HL-60/S4 treated with phorbol 12-myristate 13-acetate at 8.2 ng/mL for 4 days and 3 days (cell line): ENCODE results near the gene SFI1.
"Not testable (repeated sequence)": the region's sequence is repeated elsewhere in the genome, so short reads cannot be mapped to it uniquely, and the experiment has no call there.

Experiments used
- in situ Hi-C: fragments of 300-500 bp; cut with MboI; formaldehyde crosslinking; loops from 2 replicates; pipeline ENCODE4 v1.15.0; 2022; ENCODE audit warnings: low sequenced_read_pairs

The SFI1 gene

DNA sequence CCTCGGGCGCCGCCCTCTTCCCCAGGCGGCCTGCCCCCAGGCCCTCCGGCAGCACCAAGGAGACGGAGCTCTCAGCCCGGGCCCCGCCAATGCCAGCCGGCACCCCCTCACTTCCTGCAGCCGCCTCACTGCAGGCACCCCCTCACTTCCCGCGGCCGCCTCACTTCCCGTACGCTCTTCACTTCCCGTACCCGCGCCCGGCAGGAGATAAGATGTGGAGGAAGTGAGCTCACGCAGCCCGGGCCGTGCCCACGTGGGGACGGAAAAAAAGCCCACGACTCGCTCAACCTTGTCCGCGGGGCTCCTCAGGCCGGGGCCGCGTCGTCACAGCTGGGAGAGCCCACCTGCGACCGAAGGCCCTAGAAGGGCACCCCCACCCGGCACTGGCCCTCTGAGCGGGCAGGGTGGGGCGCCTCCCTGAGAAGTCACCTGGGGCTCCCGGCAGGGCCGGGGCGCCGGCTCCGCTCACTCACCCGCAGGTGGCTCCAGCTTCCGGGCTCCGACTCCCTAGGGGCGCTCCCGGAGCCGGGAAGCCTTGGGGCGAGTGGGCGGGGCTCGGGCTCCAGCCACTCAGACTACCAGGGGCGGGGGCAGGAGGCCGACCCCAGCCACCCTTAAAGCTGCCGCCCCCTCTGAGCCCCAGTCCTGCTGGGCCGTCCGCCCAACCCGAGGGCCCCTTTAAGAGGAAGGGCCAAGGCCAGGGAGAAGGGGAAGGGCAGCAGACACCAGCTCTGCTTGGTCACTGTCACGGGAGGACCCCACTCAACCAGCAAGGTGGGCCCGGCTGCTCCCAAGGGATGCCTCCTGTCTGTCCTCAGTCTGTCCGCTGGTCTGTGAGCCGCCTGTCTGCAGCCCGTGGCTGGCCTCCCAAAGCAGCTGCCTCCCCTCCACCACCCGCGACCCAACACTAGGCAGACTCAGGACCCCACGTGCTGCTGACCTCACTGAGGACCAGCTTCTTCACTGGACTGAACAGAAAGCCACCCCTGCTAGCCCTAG lies 134.3 kb downstream of the SFI1 start:
- in situ Hi-C loops = no loop called here

DNA sequence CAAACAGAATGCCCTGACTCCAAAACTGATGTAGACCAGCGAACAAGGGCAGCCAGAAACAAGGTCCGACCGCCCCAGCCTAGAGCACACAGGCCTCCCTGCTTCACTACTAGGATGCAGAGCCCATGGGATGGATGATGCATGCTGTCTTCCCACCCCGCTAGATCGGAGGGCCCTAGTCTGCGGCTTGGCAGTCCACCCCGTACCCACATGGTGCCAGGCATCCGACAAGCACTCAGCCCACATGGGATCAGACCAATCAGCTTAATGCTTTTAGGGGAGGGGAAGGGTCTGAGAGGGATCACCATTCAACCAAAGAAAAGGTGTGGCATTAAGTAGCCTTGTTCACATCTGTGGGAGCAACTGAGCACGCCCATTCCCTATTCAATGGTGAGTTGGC lies 135.1 kb downstream of the SFI1 start:
- in situ Hi-C loops = no loop called here

DNA sequence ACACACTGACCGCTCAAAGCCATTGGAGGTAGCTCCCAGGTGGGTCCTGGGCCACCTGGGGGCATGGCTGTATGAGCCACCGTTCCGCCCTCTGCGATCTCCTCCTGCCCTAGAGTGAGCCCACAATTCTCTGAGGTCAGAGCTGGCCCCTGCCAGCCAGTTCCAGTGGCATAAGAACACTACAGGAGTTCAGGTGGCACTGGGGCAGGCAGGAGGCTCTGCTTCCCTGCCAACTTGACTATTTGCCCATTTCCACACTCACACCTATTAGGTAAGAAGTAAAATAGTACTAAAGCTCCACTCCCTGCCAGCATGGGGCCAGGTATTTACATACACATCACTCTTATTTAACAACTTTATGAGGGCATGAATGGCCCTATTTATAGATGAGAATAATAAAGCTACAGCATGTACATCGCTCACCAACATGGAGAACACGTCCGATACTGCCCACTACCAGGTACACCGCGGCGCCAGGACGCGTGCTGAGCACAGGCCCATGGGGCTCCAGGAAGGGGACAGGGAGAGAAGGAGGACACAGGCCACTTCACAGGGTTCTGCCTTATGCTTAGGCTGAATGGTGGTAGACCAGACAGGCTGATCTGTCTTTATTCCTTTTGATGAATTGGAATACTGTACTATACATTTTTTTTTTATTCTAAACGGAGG lies 139.4 kb downstream of the SFI1 start:
- in situ Hi-C loops = no loop called here

DNA sequence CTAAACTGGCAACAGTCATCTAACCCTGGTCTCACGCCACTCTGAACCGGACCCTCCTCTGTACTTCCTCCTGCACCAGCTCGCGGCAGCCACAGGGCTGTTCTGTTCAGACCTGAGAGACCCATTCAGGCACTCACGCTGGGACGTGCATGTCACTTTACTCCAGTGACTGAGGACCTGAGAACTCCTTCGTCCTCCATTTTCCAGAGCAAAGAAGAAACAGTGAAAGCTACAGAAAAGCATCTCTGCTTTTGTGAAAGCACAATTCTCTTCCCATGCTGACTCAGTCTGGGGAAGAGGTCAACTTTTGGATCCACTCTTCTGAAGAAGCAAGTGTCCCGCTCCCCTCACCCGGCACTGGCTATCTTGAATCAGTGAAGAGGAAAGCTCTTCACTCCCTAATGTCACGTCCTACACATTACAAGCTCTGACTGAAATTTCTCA lies 141.1 kb downstream of the SFI1 start:
- in situ Hi-C loops = no loop called here

- in situ Hi-C loops = no loop called here
Observed at GRCh38 chr22:31637891-31638618, 141.7 kb downstream of the SFI1 start.

- in situ Hi-C loops = no loop called here
Observed at GRCh38 chr22:31639436-31640039, 143.2 kb downstream of the SFI1 start.

DNA sequence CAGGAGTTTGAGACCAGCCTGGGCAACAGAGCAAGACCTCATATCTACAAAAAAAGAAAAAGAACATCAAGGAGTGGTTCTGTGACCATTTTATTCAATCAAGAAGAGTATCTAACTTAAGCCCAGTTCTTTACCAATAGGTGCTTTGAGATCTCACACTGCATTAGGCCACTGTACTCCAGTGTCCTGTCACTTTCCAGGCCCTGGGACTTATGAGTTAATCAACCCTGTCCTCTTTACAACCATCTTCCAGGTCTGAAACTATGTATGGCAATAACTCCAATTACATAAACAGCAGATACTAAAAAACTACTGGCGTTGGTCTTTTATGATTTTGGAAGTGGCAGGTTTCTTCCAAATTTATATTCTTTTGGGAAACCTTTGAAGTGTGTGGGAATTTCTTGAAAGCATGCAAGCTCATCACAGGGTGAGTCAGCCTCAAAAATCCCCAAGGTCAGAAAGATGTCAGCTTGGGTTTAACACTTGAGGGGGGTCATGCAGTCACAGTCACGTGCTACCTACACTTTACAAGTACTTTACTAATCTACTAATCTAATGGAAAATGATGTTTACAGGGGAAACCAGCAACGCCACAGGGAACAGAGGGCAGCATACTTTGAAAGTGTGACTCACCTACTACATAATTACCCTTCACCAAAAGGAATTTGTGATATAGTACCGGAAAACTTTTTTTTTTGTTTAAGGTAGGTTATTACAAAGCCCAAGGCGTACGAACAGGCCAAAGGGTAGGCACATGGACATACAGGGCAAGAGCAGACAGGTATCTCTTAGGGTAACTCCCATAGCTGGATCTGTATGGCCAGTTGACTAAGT lies 150.1 kb downstream of the SFI1 start:
- in situ Hi-C loops = no loop called here

DNA sequence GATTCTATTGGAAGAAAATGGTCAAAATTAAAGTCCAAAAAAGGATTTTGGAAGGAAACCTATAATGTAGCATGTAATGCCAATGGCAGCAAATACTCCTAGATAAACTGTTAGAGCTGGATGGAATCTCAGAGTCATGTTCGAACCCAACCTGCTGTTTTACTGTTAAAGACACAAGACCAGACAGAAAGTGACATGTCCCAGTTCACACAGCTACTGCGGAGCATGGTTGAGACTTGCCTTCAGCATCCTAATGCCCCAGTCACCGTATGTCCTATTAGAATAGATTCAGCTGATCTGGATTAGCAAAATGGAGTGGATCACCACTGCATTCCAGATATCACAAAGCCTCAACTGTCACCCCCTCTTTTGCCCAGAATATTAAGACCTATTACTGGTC lies 150.7 kb downstream of the SFI1 start:
- in situ Hi-C loops = no loop called here

DNA sequence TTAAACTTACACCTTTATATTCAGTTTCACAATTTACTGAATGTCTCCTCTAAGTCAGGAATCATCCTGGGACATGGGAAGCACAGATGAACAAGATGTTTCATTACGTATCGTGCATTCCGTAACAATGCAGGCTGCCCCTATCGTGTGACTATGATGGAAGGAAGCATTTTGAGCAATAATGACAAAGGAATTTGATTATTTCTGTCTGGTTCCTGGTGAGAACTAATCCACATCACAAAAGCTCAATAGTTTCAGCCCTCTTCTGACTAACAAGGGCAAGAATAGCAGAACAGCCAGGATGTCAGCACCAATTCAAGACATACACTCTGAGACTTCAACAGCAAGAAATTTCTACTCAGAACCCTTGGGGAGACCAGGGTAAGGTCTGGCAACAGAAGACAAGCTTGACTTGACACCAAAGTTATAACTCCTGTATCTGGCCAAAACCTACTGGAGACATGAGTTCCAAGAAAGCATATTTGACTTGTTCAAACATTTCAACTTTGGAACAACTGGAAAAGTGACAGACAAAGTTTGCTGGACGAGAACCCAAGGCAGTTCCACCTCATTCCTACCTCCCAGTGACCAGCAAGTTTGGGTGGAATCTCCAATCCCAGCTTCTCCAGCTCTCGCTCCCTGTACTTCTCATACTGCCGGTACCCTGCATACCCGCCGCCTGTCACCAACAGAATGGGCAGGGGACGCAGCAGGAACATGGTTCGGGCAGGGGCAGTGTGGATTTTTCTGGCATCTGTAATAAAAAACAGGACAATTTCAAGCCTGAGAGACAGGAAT lies 151.4 kb downstream of the SFI1 start:
- in situ Hi-C loops = no loop called here

- in situ Hi-C loops = no loop called here
Observed at GRCh38 chr22:31650391-31650790, 154.1 kb downstream of the SFI1 start.

DNA sequence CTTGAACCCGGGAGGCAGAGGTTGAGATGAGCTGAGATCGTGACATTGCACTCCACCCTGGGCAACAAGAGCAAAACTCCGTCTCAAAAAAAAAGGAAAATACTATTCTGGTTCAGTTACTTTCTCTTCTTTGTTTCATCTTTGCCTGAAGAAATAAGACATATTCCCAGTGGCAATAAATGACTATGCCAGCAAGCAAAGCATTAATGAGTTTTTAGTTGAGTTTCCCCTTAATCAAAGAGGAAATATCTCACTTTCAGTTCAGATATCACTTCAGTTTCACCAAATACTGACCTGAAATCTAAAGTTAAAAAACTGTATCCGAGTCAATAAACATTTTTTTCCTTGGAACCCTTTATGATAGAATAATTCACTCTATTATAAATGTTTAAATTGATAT lies 155.3 kb downstream of the SFI1 start:
- in situ Hi-C loops = no loop called here

DNA sequence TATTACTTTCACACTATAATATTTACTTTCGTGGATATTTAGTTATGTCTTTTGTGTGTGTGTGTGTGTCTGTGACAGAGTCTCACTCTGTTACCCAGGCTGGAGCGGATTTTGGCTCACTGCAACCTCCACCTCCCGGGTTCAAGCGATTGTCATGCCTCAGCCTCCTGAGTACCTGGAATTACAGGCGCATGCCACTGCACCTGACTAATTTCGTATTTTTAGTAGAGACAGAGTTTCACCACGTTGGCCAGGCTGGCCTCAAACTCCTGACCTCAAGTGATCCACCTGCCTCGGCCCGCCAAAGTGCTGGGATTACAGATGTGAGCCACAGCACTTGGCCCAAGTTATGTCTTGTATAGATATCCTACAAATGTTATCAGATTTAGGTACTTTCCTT lies 155.8 kb downstream of the SFI1 start:
- in situ Hi-C loops = no loop called here

DNA sequence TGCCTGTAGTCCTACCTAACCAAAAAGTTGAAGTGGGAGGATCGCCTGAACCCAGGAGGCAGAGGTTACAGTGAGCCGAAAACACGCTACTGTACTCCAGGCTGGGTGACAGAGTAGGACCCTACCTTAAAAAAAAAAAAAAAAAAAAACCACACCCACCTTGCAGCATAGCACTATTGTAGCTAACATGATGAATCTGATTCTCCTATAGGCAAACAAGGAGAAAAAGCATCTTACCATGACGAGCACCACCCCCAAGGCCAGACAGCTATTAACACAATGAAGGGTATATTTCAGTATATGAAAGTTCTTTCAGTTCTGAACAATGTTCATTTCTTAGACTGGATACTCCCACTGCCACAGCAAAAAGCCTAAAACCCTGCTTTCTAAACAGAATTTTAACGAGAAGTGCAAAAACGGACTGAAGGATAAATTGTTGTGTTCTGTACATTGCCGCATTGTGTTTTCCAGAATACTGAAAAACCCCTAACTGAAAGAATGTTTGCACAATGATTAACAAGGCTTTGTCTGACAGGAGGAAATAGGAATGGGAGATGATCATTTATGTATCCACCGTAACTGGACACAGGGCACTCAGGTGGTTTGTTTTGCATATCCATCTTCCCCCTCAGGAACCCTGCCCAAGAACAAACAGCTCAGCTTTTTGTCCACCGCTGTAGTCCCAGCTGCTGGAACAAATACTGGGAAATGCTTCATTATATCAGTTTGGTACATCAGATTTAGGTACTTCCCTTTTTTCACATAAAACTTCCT lies 156.8 kb downstream of the SFI1 start:
- in situ Hi-C loops = no loop called here

- in situ Hi-C loops = no loop called here
Observed at GRCh38 chr22:31653944-31654343, 157.6 kb downstream of the SFI1 start.

GRCh38 chr22:31654408-31654807 lies 158.1 kb downstream of the SFI1 start:
- in situ Hi-C loops = no loop called here

DNA sequence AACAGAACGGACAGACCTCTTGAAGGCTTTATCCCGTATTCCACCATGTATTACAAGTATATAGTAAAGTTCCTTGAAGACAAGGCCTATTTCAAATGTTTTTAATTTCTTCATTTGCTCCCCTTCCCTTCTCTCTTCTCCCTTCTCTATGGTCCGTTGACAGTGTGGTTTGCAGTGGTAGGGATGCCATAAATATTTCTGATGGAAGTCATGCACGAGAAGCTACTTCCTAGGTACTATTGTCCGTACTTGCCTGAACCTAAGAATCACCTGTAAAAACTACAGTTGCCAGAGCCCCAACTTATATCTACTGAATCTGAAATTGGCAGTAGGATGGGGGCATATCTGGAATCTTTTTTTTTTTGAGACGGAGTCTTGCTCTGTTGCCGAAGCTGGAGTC lies 162.9 kb downstream of the SFI1 start:
- in situ Hi-C loops = no loop called here

DNA sequence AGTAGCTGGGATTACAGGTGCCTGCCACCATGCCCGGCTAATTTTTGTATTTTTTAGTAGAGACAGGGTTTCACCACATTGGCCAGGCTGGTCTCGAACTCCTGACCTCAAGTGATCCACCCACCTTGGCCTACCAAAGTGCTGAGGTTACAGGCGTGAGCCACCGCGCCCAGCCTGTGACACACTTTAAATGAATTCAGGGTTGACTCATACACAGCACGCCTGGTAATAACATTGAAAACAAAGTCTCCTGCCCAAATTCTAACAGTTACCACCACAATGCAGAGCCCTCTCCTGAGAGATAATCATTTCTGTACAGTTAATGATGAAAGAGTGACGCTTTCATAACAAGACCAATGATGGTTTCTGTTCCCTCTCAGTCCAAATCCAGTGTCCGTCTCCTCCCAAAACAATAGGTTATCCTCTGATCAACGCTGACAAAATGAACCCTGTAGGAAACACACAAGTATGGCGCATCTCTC lies 164.6 kb downstream of the SFI1 start:
- in situ Hi-C loops = not testable (repeated sequence)

DNA sequence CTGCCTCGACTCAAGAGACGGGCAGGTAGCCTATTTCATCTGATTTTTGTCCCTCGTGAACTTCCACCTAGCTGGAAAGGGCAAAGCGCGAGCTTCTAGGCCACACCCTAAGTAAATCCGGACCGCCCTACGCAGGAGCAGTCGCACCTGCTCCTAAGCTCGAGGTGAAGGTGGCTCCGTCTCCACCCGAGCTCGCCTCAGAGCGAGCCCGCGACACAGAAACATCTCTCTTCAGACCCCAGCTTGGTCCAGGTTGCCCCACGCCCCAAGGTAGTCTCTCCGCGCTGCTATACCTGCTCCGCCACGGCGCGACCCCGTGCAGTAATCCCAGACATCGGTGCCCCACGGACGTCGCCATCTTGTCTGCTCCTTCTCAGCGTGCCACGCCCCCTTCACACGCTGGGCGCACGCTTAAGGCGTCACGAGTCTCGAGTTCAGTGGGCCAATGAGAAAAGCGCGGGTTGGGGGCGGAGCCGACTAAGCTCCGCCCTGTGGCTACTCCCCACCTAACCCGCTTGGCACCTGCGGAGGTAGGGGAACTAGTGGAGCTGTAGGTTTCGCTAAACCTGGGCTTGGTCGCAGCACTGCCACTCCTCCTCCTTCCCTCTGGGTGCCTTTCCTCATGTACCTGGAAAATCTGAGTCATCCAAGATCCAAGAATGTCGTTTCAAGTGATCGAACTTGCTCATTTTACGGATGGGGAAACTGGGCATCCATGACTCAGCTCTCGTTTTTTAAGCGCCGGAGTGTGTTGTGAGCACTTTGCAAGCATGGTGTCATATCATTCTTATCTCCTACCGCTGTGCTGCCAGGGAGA lies 165.7 kb downstream of the SFI1 start, which contains the start of gene PISD:
Gene PISD, minus strand, starts transcription at position 365 of the 817 bp plus-strand sequence. Its CDS starts 7 bp downstream, at position 358.
- in situ Hi-C loops = no loop called here
